Measurements from ENCODE around the gene ETV2. TPM values are rescaled to one million over a fixed set of nuclear protein-coding genes. Genes with fewer than 3 reads are reported as not detected.

The ETV2 gene
- total and polyA plus RNA-seq, 2 donors (not counting 3 experiments of a cell fraction or from before 2014, with no cell fraction given): 1.0 to 1.5 TPM

- TF ChIP-seq MAX (IDR thresholded peaks at IDR 0.05; ENCODE audit: insufficient read depth, insufficient read length) (no peak), GATA2 (IDR thresholded peaks at IDR 0.05; ENCODE audit: insufficient read depth, insufficient read length, low read depth, low read length) (no peak), FOS (IDR thresholded peaks at IDR 0.05; ENCODE audit: borderline replicate concordance, insufficient read depth, low read length) (no peak), EZH2 (IDR thresholded peaks at IDR 0.05; ENCODE audit: borderline replicate concordance, low read depth, low read length, severe bottlenecking) (no peak), MYC (IDR thresholded peaks at IDR 0.05; ENCODE audit: low read depth, low read length) (no peak), CTCF (IDR thresholded peaks at IDR 0.05; ENCODE audit: extremely low read depth in 1 of 2, insufficient read depth in 1 of 2, low read depth in 1 of 2, low read length in 2 of 2) (no peak), POLR2AphosphoS5 (IDR thresholded peaks at IDR 0.05; ENCODE audit: insufficient read depth, low read depth, low read length) (no peak), JUN (IDR thresholded peaks at IDR 0.05; ENCODE audit: borderline replicate concordance, insufficient read depth, insufficient read length, low read depth) (no peak), POLR2A (IDR thresholded peaks at IDR 0.05; ENCODE audit: low read depth, low read length) (no peak)
- FAIRE-seq (no peak), DNase-seq (ENCODE audit: low read depth, low spot score) (no peak)
- Histone ChIP-seq H3K36me3 (ENCODE audit: control insufficient read depth in 2 of 2, extremely low read depth in 1 of 2, insufficient read depth in 2 of 2, low read length in 2 of 2) (no peaks in the 10 kb centered on the region), H3K27ac (ENCODE audit: insufficient read depth, low read depth, low read length) (no peak overlapping the region), H2AFZ (ENCODE audit: low read depth, low read length) (no peak overlapping the region), H3K4me1 (ENCODE audit: control insufficient read depth, extremely low read depth, insufficient read depth, low read length) (no peaks in the 10 kb centered on the region), H3K9ac (replicated peaks; ENCODE audit: extremely low read depth, insufficient read depth, low read length) (no peak overlapping the region), H3K4me3 (replicated peaks in 1 of 3; ENCODE audit: insufficient read depth in 1 of 3, low read depth in 1 of 3, low read length in 3 of 3) (no peak overlapping the region), H3K79me2 (ENCODE audit: control insufficient read depth, insufficient read depth, low read length) (no peaks in the 10 kb centered on the region), H4K20me1 (replicated peaks; ENCODE audit: control insufficient read depth, extremely low read depth, insufficient read depth, low read length) (no peaks in the 10 kb centered on the region), H3K4me2 (ENCODE audit: insufficient read depth, low read length) (no peak overlapping the region), H3K27me3 (ENCODE audit: control insufficient read depth in 2 of 2, insufficient read depth in 2 of 2, low read length in 2 of 2) (no peaks in the 10 kb centered on the region), H3K9me1 (replicated peaks; ENCODE audit: control insufficient read depth, extremely low read depth, insufficient read depth, low read length) (no peaks in the 10 kb centered on the region), H3K9me3 (replicated peaks; ENCODE audit: control insufficient read depth, insufficient read depth, low read length) (no peaks in the 10 kb centered on the region)
- CTCF ChIA-PET: interaction anchor here (2.9 to 6.8 kb wide), 2 partner anchors 9 to 126 kb away, joined by 12 to 54 read pairs; no protein-coding TSS in a partner anchor
- no TSS peak for BruUV-seq (replicated peaks)
- intact Hi-C loops (cut with micrococcal nuclease) (loop anchor here (5.0 kb wide), 1 partner anchor 146 kb away; the partner anchor contains the start of gene TMEM147), dilution Hi-C loops (cut with MboI; ENCODE audit: extremely low pct_ligation_motif_present, low sequenced_read_pairs) (no loop called here)
- POLR2A ChIA-PET: no interaction called here
These were observed 51.9 kb downstream of the ETV2 start for GRCh38 chr19:35693422-35693821.
